Mesothelial cell of epicardium (in vitro differentiated cells): ENCODE data around the gene SKIL. TPM values are rescaled to one million over a fixed set of nuclear protein-coding genes. Genes with fewer than 3 reads are reported as not detected.

Experiments
- DNase-seq, 2 experiments: peaks; one replicate each; pipeline ENCODE4 v3.0.0; 2021; ENCODE audit warnings: low spot score in 2 of 2; ENCODE audit not compliant: unreplicated experiment in 2 of 2
- H3K27ac Mint-ChIP-seq: 2 replicates; pipeline ENCODE4 v1.8.0; 2021; ENCODE audit warnings: mixed read lengths
- H3K27me3 Mint-ChIP-seq: 2 replicates; pipeline ENCODE4 v1.8.0; 2021; ENCODE audit warnings: low read depth, mixed read lengths
- H3K36me3 Mint-ChIP-seq: 2 replicates; pipeline ENCODE4 v1.8.0; 2021; ENCODE audit warnings: mixed read lengths
- H3K4me1 Mint-ChIP-seq: 2 replicates; pipeline ENCODE4 v1.8.0; 2021; ENCODE audit warnings: mixed read lengths
- H3K4me3 Mint-ChIP-seq: 2 replicates; pipeline ENCODE4 v1.8.0; 2021; ENCODE audit warnings: mild to moderate bottlenecking, moderate library complexity, mixed read lengths
- H3K9me3 Mint-ChIP-seq: 2 replicates; pipeline ENCODE4 v1.8.0; 2021; ENCODE audit warnings: mixed read lengths
- total RNA-seq: library from RNA; stranded (reverse); gene quantifications from 3 replicates; pipeline ENCODE4 v1.2.1, GENCODE V29; 2021
- TF ChIP-seq, protein P1 (sequence below): fragments of 200-600 bp; sonication (generic); IDR thresholded peaks from one replicate; pipeline ENCODE4 v1.5.0; 2021; ENCODE audit warnings: antibody characterized with exemption; ENCODE audit not compliant: unreplicated experiment

The SKIL gene
- total RNA-seq, 1 donor from 2014 or later, result 328 TPM

DNA sequence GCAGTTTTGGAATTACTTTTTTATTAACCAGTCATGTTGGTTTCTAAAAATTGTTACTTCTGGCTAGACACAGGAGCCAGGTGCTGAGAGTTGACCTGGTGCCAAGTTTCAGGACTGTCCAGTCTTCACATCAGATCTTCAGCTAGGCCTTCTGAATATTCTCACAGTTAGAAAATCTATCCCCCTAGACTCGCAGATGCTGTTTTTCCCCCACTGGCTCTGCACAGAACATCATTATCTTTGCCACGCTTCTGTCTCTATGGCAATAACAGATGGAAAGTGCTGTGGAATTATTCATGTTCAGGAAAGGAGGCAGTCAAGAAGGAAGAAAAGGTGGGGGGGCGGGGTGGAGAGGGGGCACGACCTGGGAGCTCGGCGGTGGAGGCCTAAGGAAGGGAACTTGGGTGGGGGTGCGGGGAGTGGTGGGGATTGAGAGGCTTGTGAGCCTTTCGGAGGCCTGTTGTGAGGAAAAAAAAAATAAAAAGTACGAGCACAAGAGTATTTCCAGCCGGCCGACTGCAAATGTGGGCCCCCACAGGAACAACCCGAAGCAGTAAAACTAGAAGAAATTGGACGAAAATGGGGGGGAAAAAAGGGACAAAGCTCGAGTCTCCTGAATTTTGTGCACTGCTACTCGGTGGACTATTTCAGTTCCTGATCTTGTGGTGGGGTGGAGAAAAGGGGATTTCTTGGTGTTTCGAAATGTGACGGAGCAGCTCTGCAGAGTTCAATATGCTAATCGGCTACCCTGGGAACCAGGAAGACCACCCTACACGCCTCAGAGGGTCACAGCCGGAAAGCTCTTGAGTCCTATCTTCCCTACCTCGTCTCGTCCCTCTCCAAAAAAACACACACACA lies 1.5 kb upstream of the SKIL start:
- Mint-ChIP-seq H3K36me3 (peaks cover 8% of the 10 kb centered on the region), H3K4me1 (peaks cover 48% of the 10 kb centered on the region), H3K27ac (peak overlapping the region; percentile 96), H3K27me3 (no peaks in the 10 kb centered on the region), H3K9me3 (no peaks in the 10 kb centered on the region), H3K4me3 (peak overlapping the region; percentile 59)
- TF ChIP-seq, protein P1, sequence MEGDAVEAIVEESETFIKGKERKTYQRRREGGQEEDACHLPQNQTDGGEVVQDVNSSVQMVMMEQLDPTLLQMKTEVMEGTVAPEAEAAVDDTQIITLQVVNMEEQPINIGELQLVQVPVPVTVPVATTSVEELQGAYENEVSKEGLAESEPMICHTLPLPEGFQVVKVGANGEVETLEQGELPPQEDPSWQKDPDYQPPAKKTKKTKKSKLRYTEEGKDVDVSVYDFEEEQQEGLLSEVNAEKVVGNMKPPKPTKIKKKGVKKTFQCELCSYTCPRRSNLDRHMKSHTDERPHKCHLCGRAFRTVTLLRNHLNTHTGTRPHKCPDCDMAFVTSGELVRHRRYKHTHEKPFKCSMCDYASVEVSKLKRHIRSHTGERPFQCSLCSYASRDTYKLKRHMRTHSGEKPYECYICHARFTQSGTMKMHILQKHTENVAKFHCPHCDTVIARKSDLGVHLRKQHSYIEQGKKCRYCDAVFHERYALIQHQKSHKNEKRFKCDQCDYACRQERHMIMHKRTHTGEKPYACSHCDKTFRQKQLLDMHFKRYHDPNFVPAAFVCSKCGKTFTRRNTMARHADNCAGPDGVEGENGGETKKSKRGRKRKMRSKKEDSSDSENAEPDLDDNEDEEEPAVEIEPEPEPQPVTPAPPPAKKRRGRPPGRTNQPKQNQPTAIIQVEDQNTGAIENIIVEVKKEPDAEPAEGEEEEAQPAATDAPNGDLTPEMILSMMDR, result no peak
- peak; percentile 23 to 47 for DNase-seq

DNA sequence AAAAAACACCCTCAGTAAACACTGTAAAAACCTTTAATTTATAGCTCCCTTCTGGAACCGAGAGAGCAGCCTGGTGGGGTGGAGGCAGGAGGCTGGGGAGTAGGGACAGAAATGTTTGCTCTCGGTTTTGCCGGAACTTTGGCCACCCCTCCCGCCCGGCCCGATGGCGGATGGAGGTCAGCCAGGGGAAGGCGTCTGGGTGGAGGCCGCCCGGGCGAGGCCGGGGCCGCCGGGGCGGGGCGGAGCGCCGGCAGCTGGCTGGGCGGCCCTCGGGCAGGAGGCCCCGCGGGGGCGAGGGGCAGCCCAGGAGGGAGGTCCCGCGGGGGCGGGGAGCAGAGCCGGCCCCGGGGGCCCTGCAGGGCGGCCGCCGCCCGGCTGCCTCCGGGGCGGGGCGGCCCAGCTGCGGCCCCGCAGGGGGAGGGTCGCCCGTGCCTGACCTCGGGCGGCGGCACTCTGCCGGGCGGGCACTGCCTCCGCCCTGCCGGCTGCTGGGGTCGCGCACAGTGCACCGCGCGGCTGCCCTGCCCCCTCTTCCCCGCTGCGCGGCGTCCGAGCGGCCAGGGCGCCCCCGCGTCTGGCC lies 829 bp upstream of the SKIL start:
- DNase-seq, result peak; percentile 64 to 76
- Mint-ChIP-seq H3K27me3 (no peaks in the 10 kb centered on the region), H3K36me3 (peaks cover 12% of the 10 kb centered on the region), H3K4me1 (peaks cover 54% of the 10 kb centered on the region), H3K9me3 (no peaks in the 10 kb centered on the region), H3K27ac (peak overlapping the region; percentile 96), H3K4me3 (peak overlapping the region; percentile 59)
- TF ChIP-seq, protein P1, result no peak

DNA sequence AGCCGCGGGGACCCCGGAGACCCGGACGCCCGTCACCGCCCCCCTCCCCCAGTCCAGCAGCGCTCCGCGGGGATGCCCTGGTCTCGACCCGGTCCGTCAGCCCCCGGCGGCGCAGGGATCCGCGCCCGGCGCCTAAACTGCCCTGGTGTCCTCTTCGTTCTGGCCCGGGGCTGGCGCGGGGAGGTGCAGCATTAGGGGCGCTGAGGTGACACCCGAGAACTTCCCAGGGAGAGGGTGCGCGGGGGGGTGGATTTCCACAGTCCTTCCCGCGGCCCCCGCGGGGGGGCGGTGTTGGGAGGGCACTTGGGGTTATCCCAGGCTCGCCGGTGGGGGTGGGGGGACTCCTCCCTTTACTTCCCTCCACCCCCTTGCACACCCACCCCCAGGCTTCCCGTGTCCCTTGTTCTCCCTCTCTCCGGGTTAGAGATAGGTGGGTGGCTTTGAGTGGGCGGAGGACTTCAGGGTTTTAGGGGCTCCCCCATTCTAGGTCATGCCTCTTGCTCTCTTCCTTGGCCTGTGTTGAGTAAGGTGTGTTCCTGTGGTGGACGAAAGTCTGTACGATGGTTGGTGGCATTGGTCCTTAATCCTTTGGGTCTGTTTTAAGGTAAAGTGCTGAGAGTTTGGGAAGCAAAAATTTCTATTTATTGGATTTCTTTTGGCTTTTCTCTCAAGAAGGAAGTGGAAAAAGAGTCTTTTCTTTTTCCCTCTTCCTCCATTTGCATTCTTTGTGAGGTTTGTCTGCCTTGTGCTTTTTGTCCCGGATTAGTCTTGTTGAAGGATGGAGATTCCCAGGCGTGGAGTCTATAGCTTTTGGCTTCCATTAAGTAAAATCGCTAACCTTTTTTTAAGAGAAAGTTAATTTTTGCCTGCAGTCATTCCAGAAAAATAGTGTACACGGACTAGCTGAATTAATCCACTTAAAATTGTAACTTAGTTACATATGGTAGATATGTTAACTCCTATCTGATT lies 811 bp downstream of the SKIL start:
- TF ChIP-seq, protein P1, result no peak
- DNase-seq, result peak; percentile 56 to 73
- no peaks in the 10 kb centered on the region for H3K9me3 Mint-ChIP-seq
- peaks cover 21% of the 10 kb centered on the region for H3K36me3 Mint-ChIP-seq
- H3K27me3 Mint-ChIP-seq, result no peaks in the 10 kb centered on the region
- peak overlapping the region; percentile 97 for H3K27ac Mint-ChIP-seq
- H3K4me1 Mint-ChIP-seq, result peaks cover 68% of the 10 kb centered on the region
- peak overlapping the region; percentile 87 for H3K4me3 Mint-ChIP-seq

DNA sequence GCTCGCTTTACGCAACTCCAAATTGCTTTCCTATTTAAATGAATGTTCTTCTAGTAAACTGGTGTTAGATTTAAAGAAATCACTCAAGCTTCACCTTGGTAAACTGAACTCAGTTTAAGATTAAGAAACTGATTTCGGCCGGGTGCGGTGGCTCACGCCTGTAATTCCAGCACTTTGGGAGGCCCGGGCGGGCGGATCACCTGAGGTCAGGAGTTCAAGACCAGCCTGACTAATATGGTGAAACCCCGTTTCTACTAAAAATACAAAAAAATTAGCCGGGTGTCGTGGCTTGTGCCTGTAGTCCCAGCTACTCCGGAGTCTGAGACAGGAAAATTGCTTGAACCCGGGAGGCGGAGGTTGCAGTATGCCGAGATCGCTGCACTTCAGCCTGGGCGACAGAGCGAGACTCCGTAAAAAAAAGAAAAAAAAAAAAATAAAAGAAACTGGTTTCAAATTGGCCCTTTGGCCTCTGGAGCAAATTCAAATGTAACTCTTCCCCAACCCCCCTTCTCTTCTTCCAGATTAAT lies 1.7 kb downstream of the SKIL start:
- DNase-seq, result no peak
- TF ChIP-seq, protein P1, result no peak
- Mint-ChIP-seq H3K36me3 (peaks cover 27% of the 10 kb centered on the region), H3K27ac (peak overlapping the region; percentile 97), H3K9me3 (no peaks in the 10 kb centered on the region), H3K27me3 (no peaks in the 10 kb centered on the region), H3K4me1 (peaks cover 66% of the 10 kb centered on the region), H3K4me3 (peak overlapping the region; percentile 87)

DNA sequence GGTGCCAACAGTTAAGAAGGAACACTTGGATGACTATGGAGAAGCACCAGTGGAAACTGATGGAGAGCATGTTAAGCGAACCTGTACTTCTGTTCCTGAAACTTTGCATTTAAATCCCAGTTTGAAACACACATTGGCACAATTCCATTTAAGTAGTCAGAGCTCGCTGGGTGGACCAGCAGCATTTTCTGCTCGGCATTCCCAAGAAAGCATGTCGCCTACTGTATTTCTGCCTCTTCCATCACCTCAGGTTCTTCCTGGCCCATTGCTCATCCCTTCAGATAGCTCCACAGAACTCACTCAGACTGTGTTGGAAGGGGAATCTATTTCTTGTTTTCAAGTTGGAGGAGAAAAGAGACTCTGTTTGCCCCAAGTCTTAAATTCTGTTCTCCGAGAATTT lies 3.0 kb downstream of the SKIL start:
- Mint-ChIP-seq H3K4me1 (peaks cover 63% of the 10 kb centered on the region), H3K4me3 (peak overlapping the region; percentile 87), H3K36me3 (peaks cover 36% of the 10 kb centered on the region), H3K9me3 (no peaks in the 10 kb centered on the region), H3K27me3 (no peaks in the 10 kb centered on the region), H3K27ac (peak overlapping the region; percentile 97)
- DNase-seq, result no peak
- TF ChIP-seq, protein P1, result no peak
